GM12872 (cell line): ENCODE results near the gene LGALS7.

ENCODE experiments used
- CTCF ChIP-seq: IDR thresholded peaks from 3 replicates; pipeline ENCODE4 v1.5.1; 2011; ENCODE audit warnings: low read depth, mild to moderate bottlenecking, low read length, moderate library complexity; ENCODE audit not compliant: insufficient read depth

Gene LGALS7

GRCh38 chr19:38741670-38742069 lies 31.6 kb downstream of the LGALS7 start:
- TF ChIP-seq CTCF, result no peak

GRCh38 chr19:38740932-38741331 lies 32.4 kb downstream of the LGALS7 start:
- TF ChIP-seq CTCF, result no peak

- TF ChIP-seq CTCF, result no peak
Measured at GRCh38 chr19:38740257-38740592, 33.1 kb downstream of the LGALS7 start.

- TF ChIP-seq CTCF, result no peak
Measured at GRCh38 chr19:38739440-38740256, 33.7 kb downstream of the LGALS7 start.

- TF ChIP-seq CTCF, result no peak
Measured at GRCh38 chr19:38737921-38738737, 35.2 kb downstream of the LGALS7 start.

- TF ChIP-seq CTCF, result no peak
Measured at GRCh38 chr19:38737281-38737865, 35.9 kb downstream of the LGALS7 start.
